Psoas muscle (tissue), 8 donors: ENCODE data around the gene MED15. TPM values are rescaled to one million over a fixed set of nuclear protein-coding genes. Genes with fewer than 3 reads are reported as not detected.

Experiments used
- ATAC-seq, 4 donors: fragments of 200-7000 bp; cut with Tn5 transposase; one replicate each; pipeline ENCODE4 v1.9.1; 2020; ENCODE audit warnings: moderate library complexity in 3 of 4, mild to moderate bottlenecking in 2 of 4
- DNase-seq, 2 donors: peaks; one replicate each; pipeline ENCODE4 v3.0.0-alpha.2; 2020
- H3K27ac ChIP-seq: fragments of 200-600 bp; one replicate; pipeline ENCODE4 v1.8.0; 2022
- H3K27me3 ChIP-seq, 3 donors: fragments of 200-600 bp in 1 of 3; one replicate each; pipeline versions ENCODE4 v1.6.1 to v1.8.0; 2013 to 2022; ENCODE audit warnings: low read length in 2 of 3, mild to moderate bottlenecking in 2 of 3, moderate library complexity in 1 of 3; ENCODE audit not compliant: insufficient read depth in 3 of 3
- H3K36me3 ChIP-seq, 2 donors: fragments of 200-600 bp in 1 of 2; one replicate each; pipeline versions ENCODE4 v1.6.1 to v1.8.0; 2013 to 2022; ENCODE audit warnings: low read depth in 1 of 2, mild to moderate bottlenecking in 1 of 2, moderate library complexity in 1 of 2; ENCODE audit not compliant: insufficient read depth in 1 of 2
- H3K4me1 ChIP-seq: fragments of 200-600 bp; one replicate; pipeline ENCODE4 v1.8.0; 2022
- H3K4me3 ChIP-seq: fragments of 200-600 bp; one replicate; pipeline ENCODE4 v1.8.0; 2022; ENCODE audit warnings: mild to moderate bottlenecking
- H3K9me3 ChIP-seq: fragments of 200-600 bp; one replicate; pipeline ENCODE4 v1.8.0; 2022
- CTCF ChIP-seq: fragments of 200-600 bp; IDR thresholded peaks from one replicate; pipeline ENCODE4 v1.8.0; 2022; ENCODE audit warnings: antibody characterized with exemption
- WGBS, 3 donors: extraction: QIAGEN DNeasy Blood & Tissue Kit; methylation state at CpG; one replicate each; pipeline versions ENCODE4 v1.1.6 to v1.1.7; 2013; 5-methylcytosine and 5-hydroxymethylcytosine counted together
- intact Hi-C, 2 donors: fragments of 100-400 bp; cut with DNase I; formaldehyde crosslinking; loops; one replicate each; pipeline versions ENCODE4 v1.11.0 to v1.14.2; 2022
- polyA plus RNA-seq, 3 donors: library from polyadenylated mRNA; stranded (reverse); fragments of 200-250 nt; gene quantifications; one replicate each; pipeline ENCODE4 v1.2.3, GENCODE V29; 2013
- total RNA-seq, 4 donors: library from RNA; stranded (reverse); fragmentation: NEBNext Ultra II Directional in 2 of 4; extraction: Animal tissue kit (Norgen Biotek cat#: 25700) in 2 of 4; gene quantifications; one replicate each; pipeline versions ENCODE4 v1.2.1 to v1.2.4, GENCODE V29; 2021 to 2023
- donor health status: healthy with polysubstance abuse.
- donor health status: DM: no; HTN: no; CAD: no; lungs with moderate emphysema.
- donor health status: Bipolar disorder and iron deficiency.
- donor health status: healthy.
- donor health status: DM: yes; HTN: yes; CAD: no.
- donor health status: DM: no; HTN: no; CAD: no.
- donor health status: DM: no; HTN: no; CAD: no.
- donor health status: DM: yes; HTN: yes; CAD: no.

Gene MED15
- total and polyA plus RNA-seq, 7 donors = 33.8 to 94.8 (median 59.7) TPM

GRCh38 chr22:20613301-20613700 is 105.9 kb downstream of the MED15 start:
- TF ChIP-seq CTCF = no peak

DNA sequence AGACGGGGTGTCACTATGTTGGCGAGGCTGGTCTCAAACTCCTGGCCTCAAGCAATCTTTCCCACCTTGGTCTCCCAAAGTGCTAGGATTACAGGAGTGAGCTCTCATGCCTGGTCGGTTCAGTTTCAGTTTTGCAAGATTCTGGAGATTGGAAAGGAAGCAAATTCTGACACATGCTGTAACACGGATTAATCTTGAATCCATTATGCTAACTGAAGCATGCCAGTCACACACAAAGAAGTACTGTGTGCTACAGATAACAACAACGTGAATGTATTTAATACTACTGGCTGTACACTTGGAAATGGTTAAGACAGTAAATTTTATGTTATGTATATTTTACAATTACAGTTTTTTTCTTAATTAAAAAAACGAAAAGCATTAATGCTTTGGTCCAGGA is 107.6 kb downstream of the MED15 start:
- Histone ChIP-seq H3K36me3 (no peaks in the 10 kb centered on the region), H3K4me3 (no peak overlapping the region), H3K9me3 (no peaks in the 10 kb centered on the region), H3K27me3 (no peaks in the 10 kb centered on the region), H3K4me1 (no peaks in the 10 kb centered on the region), H3K27ac (no peak overlapping the region)
- no peak for TF ChIP-seq CTCF
- intact Hi-C loops = loop anchor here in 1 of 2 donors (10.0 kb wide), 1 partner anchor 130 kb away; no protein-coding TSS in a partner anchor
- ATAC-seq = no peak
- no peak for DNase-seq
- WGBS, 3 donors = 31 to 38% (median 35%) methylated on average over 6 of the region's 6 CpGs

More at GRCh38 chr22:20613301-20613700, 105.9 kb downstream of the MED15 start:
- H3K4me3 ChIP-seq = no peak overlapping the region
- 71 to 90% (median 83%) methylated on average over 6 of the region's 6 CpGs for WGBS, 3 donors
- H3K27ac ChIP-seq = no peak overlapping the region
- H3K36me3 ChIP-seq = no peaks in the 10 kb centered on the region
- DNase-seq = no peak
- ATAC-seq = no peak
- intact Hi-C loops = loop anchor here in 1 of 2 donors (10.0 kb wide), 1 partner anchor 128 kb away; no protein-coding TSS in a partner anchor
- H3K4me1 ChIP-seq = no peaks in the 10 kb centered on the region
- no peaks in the 10 kb centered on the region for H3K27me3 ChIP-seq
- no peaks in the 10 kb centered on the region for H3K9me3 ChIP-seq

- intact Hi-C loops = loop anchor here in 1 of 2 donors (10.0 kb wide), 1 partner anchor 131 kb away; no protein-coding TSS in a partner anchor
- no peak for TF ChIP-seq CTCF
- DNase-seq (no peak), ATAC-seq (no peak)
- Histone ChIP-seq H3K36me3 (no peaks in the 10 kb centered on the region), H3K27me3 (no peaks in the 10 kb centered on the region), H3K4me1 (no peaks in the 10 kb centered on the region), H3K27ac (no peak overlapping the region), H3K9me3 (no peaks in the 10 kb centered on the region), H3K4me3 (no peak overlapping the region)
- 82 to 85% (median 83%) methylated on average over 19 of the region's 19 CpGs for WGBS, 3 donors
Observed at GRCh38 chr22:20615533-20616450, 108.4 kb downstream of the MED15 start.

GRCh38 chr22:20616451-20617043 is 109.1 kb downstream of the MED15 start:
- no peak for DNase-seq
- WGBS, 3 donors = 78 to 92% (median 88%) methylated on average over 10 of the region's 10 CpGs
- intact Hi-C loops = loop anchor here in 1 of 2 donors (10.0 kb wide), 1 partner anchor 132 kb away; no protein-coding TSS in a partner anchor

More at GRCh38 chr22:20616451-20617043, 109.1 kb downstream of the MED15 start:
- H3K27me3 ChIP-seq = no peaks in the 10 kb centered on the region
- H3K9me3 ChIP-seq = no peaks in the 10 kb centered on the region
- no peak overlapping the region for H3K27ac ChIP-seq
- TF ChIP-seq CTCF = no peak
- H3K36me3 ChIP-seq = no peaks in the 10 kb centered on the region
- H3K4me3 ChIP-seq = no peak overlapping the region
- ATAC-seq = no peak
- no peaks in the 10 kb centered on the region for H3K4me1 ChIP-seq
